ENCODE data around the gene OR4M2.
"Not testable (repeated sequence)": the region's sequence is repeated elsewhere in the genome, so short reads cannot be mapped to it uniquely, and the experiment has no call there.

Gene OR4M2

DNA sequence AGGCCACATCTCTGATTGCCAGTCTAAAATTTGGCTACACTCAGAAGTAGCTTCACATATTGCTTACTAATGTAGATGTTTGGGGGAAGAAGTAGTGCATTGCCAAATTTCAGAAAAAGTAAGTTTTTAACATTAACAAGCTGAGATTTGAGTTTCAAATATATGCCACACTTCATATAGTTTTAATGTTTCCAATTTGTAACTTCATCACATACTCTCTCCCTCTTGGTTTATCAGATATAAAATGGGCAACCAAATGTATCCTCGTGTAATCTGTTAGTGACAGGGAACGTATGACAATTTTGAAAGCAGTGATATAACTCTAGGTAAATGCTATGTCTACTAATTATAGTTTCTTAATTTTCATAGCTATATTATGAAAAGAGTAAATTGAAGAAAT is at the start of gene OR4M2:
Gene OR4M2, plus strand, starts transcription at position 301 of the 400 bp plus-strand sequence. Its CDS starts 98 bp downstream, at position 399.
- not testable (repeated sequence) for DNase-seq

DNA sequence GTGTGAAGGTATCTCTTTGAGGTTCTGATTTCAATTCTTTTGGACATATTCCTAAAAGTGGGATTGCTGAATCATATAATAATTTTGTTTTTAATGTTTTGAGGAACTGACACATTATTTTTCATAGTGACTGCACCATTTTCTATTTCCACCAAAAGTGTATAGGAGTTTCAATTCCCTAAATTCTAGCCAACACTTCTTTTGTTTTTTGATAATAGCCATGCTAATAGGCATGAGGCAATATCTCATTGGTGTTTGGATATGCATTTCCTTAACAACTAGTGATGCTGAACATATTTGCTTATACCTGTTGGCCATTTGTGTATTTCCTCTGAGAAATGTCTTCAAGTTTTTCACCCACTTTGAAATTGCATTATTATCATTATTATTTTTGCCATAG is 11.1 kb upstream of the OR4M2 start:
- DNase-seq: not testable (repeated sequence)

DNA sequence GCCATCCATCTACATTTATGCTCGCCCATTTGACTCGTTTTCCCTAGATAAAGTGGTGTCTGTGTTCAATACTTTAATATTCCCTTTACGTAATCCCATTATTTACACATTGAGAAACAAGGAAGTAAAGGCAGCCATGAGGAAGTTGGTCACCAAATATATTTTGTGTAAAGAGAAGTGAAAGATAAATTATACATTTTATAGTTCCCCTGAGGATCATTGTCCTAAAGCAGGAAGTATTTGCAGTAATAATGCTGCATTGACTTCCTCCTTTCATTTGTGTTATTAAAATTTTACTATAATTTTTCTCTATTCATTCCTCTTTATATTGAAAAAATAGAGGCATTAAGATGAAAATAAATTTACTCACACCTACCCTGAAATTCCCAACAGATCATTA is 1.1 kb downstream of the OR4M2 start:
- not testable (repeated sequence) for DNase-seq

DNA sequence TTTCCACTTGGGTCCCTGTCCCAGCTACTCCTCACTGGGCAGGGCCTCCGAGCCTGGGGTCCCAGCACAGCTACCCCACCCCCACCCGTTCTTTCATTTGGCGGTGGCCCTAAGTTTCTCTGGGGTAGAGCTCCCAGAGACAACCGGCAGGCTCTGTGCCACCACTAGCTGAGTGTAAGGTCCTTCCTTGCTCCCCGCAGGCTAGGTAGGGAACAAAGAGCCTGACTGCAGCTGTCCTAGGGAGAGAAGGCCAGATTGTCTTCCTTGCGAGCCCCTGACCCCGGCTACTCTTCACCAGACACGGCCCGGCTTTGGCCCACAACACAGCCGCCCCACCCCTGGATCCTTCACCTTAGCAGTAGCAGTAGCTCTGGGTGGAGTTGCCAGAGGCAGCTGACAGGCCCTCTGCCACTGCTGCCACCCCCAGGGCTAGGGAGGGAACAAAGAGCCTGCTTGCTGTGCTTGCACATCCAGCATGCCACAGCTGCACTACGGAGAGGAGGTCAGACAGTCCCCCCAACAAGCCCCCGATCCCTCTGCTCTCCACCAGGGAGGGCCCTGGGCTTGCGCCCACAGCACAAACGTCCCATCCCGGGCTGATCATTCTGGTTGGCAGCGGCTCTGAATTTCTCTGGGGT is 18.4 kb downstream of the OR4M2 start:
- DNase-seq: not testable (repeated sequence)

GRCh38 chr15:22099289-22099891 is 19.1 kb downstream of the OR4M2 start:
- DNase-seq: not testable (repeated sequence)

- DNase-seq: not testable (repeated sequence)
Measured at GRCh38 chr15:22122033-22122432, 41.7 kb downstream of the OR4M2 start.
